ENCODE data around the gene KRT20.
"Not testable (repeated sequence)": the region's sequence is repeated elsewhere in the genome, so short reads cannot be mapped to it uniquely, and the experiment has no call there.

Gene KRT20

DNA sequence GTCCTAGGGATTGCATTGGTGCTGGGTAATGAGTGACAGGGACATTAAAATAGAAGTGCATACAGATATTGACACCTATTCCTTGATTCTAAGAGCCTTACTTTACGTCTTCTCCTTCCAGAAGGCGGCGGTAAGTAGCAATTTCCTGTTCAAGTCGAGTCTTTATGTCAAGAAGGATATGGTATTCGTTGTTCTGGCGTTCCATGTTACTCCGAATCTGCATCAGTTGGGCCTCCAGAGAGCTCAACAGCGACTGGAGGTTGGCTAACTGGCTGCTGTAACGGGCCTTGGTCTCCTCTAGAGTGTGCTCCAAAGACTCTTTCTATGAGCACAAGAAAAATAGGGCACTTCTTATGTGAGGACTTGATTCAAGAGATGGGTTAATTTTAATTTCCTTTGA, 7.0 kb downstream of the KRT20 start:
- Mint-ChIP-seq H3K4me1 (ENCODE audit: low read depth) (no peaks in the 10 kb centered on the region), H3K36me3 (ENCODE audit: low read depth) (no peaks in the 10 kb centered on the region), H3K27ac (no peak overlapping the region), H3K27me3 (peaks cover under 1% of the 10 kb centered on the region), H3K4me3 (no peak overlapping the region), H3K9me3 (no peaks in the 10 kb centered on the region)
- no peak for DNase-seq

DNA sequence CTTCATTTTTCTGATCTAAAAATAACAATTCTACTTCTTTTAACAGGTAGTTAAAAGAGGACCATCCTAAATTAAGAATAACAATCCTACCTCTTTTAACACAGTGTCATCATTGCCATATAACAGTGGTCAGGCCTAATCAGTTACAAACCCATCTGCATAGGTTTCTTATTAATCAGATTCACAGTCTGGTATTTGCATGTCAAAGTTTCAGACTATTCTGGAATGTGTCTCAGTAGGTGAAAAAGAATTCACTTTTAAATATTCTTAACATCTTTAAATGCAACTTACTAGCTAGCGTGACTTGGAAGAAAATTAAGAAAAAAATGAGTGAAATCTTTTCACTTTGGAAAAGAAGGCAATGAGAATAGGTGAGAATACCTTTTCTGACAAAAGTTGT, 11.2 kb downstream of the KRT20 start:
- no peak overlapping the region for H3K4me3 Mint-ChIP-seq
- no peaks in the 10 kb centered on the region for H3K9me3 Mint-ChIP-seq
- H3K4me1 Mint-ChIP-seq (ENCODE audit: low read depth) = no peaks in the 10 kb centered on the region
- H3K27ac Mint-ChIP-seq = no peak overlapping the region
- peaks cover 19% of the 10 kb centered on the region for H3K27me3 Mint-ChIP-seq
- no peaks in the 10 kb centered on the region for H3K36me3 Mint-ChIP-seq (ENCODE audit: low read depth)
- no peak for DNase-seq

DNA sequence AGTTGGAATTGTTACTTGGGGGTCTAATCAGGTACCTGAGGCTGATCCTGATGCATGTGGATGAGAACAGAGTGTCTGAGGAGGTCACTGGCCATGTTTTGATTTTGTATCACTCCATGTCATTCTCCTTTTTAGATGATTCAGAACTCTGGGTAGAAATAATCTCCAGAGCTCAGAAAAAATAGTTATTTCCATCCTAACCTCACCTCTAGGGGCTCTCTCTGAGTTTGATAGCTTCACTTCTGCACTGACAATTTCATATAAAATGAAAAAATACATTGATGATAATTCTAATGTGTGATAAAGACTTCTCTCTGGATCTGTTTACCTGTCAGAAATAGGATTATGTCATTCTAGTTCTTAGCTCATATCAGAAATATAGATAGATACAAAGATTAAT, 11.8 kb downstream of the KRT20 start:
- H3K36me3 Mint-ChIP-seq (ENCODE audit: low read depth) = no peaks in the 10 kb centered on the region
- H3K27ac Mint-ChIP-seq = no peak overlapping the region
- no peaks in the 10 kb centered on the region for H3K4me1 Mint-ChIP-seq (ENCODE audit: low read depth)
- DNase-seq = no peak
- H3K27me3 Mint-ChIP-seq = peaks cover 19% of the 10 kb centered on the region
- no peak overlapping the region for H3K4me3 Mint-ChIP-seq
- no peaks in the 10 kb centered on the region for H3K9me3 Mint-ChIP-seq

DNA sequence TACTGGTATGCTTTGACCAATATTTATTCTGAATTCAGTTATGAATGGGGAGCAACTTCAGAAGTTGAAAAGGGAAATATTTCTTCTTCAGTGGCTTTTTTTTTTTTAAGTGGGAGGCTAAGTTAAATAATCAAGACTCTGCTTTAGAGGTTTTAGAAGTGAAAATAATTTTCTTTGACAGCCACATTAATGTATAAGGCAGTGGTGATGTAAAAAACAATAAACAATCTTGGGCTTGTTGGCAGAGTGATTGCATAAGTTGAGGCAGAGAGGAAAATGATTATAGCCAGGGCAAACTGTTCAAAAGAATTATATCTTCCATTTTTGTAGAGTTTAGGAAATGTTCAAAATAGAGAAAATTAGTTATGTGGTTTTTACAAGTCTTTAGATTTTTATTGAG, 12.6 kb downstream of the KRT20 start:
- Mint-ChIP-seq H3K9me3 (no peaks in the 10 kb centered on the region), H3K27me3 (peaks cover 21% of the 10 kb centered on the region), H3K36me3 (ENCODE audit: low read depth) (no peaks in the 10 kb centered on the region), H3K4me1 (ENCODE audit: low read depth) (no peaks in the 10 kb centered on the region), H3K4me3 (no peak overlapping the region), H3K27ac (no peak overlapping the region)
- DNase-seq = no peak

DNA sequence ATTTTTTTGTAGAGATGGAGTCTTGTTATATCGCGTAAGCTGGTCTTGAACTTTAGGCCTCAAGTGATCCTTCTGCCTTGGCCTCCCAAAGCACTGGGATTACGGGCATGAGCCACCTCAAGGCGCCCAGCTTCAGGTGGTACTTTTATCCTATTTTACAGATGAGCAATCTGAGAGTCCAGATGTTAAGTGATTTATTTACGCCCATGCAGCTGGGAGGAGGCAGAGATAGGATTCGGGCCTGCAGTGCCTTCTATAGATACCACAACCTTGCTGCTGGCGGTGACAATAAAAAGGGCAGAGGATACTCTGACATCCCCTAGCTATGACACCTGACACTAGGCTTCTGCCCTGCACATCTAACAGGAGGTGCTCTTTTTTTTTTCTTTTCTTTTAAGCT, 13.7 kb downstream of the KRT20 start:
- no peak overlapping the region for H3K27ac Mint-ChIP-seq
- H3K36me3 Mint-ChIP-seq (ENCODE audit: low read depth) = no peaks in the 10 kb centered on the region
- no peaks in the 10 kb centered on the region for H3K9me3 Mint-ChIP-seq
- no peak for DNase-seq
- H3K4me1 Mint-ChIP-seq (ENCODE audit: low read depth) = no peaks in the 10 kb centered on the region
- H3K27me3 Mint-ChIP-seq = peaks cover 28% of the 10 kb centered on the region
- H3K4me3 Mint-ChIP-seq = no peak overlapping the region

DNA sequence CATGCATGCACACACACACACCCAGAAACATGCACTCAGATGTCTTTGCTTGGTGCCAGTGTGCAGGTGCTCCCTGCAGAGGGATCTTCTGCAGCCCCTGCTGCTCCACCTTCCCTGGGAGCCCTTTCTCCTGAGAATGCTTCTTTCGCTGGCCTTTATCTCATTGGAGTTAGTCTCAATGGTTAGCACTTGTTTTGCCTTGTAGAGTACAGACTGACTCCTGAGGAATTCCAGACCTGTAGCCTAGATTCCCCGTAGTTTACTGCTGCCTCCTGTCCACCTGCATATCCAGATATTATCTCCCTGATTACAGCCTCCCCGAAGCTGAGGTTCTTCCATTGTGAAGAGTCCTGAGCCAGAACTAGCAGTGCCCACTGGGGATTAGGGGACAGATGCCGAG, 14.9 kb downstream of the KRT20 start:
- Mint-ChIP-seq H3K27ac (no peak overlapping the region), H3K4me1 (ENCODE audit: low read depth) (no peaks in the 10 kb centered on the region), H3K36me3 (ENCODE audit: low read depth) (no peaks in the 10 kb centered on the region), H3K27me3 (peaks cover 28% of the 10 kb centered on the region), H3K4me3 (no peak overlapping the region), H3K9me3 (no peaks in the 10 kb centered on the region)
- DNase-seq = no peak

DNA sequence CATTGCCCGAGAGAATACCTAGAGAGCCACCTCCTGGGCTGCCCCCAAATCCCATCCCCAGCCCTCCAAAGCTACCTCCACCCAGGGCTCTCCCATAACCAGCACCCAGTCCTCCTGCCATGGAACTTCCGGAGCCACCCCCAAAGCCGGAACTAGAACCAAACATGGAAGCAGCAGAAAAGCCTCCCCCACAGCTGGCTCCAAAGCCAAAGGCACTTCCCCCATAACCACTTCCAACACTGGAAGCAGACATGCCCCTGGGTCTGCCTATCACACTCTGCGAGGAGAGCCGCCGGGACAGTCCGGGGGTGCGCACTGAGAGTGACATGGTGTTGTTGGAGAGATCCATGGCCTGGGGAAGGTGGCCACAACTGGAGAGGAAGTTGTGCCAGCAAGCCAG, 18.2 kb downstream of the KRT20 start, which contains the start of gene KRT12:
Gene KRT12, minus strand, starts transcription at position 386 of the 400 bp plus-strand sequence. Its CDS starts 37 bp downstream, at position 349.
- Mint-ChIP-seq H3K36me3 (ENCODE audit: low read depth) (no peaks in the 10 kb centered on the region), H3K4me1 (ENCODE audit: low read depth) (no peaks in the 10 kb centered on the region), H3K4me3 (no peak within 1 kb of the TSS), H3K27ac (no peak within 1 kb of the TSS), H3K27me3 (peaks cover 44% of the 10 kb centered on the region), H3K9me3 (no peaks in the 10 kb centered on the region)
- DNase-seq = no peak

DNA sequence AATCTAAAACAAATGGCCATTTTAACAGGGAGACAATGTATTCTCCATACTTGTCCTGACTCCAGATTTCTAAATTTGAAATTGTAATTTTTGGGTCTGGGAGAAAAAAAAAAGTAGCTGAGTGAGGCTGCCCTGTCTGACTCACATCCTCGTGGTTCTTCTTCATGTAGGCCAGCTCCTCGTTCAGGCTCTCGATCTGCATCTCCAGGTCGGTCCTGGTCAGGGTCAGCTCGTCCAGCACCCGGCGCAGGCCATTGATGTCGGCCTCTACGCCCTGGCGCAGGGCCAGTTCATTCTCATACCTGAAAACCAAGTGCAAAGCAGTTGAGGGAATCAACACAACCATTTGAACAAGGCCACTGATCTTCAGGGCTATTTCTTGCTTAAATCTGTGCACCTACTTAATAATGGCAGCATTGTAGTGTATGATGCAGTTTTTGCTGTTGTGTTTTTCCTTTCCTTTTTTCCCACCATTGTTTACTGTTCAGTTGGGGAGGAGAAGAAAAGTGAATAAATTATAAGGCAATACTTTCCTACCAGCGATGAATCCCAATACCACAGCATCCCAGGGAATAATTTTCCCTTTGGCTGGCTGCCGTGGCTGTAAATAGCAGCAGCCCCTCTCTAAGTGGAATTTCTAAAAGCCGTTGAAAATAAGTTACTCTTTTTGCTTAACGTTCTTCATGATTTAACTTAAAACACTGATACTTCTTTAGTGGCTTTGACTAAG, 20.2 kb downstream of the KRT20 start:
- Mint-ChIP-seq H3K9me3 (no peaks in the 10 kb centered on the region), H3K4me1 (ENCODE audit: low read depth) (no peaks in the 10 kb centered on the region), H3K27me3 (peaks cover 31% of the 10 kb centered on the region), H3K4me3 (no peak overlapping the region), H3K27ac (no peak overlapping the region), H3K36me3 (ENCODE audit: low read depth) (no peaks in the 10 kb centered on the region)
- no peak for DNase-seq

DNA sequence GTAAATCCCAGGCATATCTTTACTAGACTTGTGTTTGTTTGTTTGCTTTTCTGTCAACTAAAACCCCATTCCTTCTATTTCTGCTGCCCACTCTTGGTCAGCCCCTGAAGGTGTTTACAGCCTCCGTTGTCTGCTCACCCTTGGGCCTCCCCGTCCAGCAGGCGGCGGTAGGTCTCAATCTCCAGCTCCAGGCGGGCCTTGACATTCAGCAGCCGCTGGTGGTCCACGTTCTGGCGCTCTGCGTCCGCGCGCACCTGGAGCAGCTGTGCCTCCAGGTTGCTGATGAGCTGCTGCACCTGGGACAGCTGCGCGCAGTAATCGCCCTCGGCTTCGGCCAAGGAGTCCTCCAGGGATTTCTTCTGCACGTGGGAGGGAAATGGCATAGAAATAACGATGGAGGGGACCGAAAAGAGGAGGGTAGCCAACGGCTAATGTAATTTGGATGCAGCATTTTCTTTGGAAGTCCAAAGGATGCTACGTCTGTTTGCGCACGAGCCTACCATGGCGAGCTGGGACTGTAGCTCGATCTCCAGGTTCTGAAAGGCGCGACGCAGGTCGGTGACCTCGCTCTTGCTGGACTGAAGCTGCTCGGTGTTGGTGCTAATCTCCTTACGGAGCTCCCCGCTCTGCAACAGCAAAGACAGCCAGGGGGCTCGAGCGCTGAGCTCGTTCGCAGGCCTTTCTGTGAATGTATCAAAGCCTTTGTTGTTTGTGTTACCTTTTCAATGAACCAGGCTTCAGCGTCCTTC, 21.9 kb downstream of the KRT20 start:
- no peaks in the 10 kb centered on the region for H3K9me3 Mint-ChIP-seq
- no peaks in the 10 kb centered on the region for H3K4me1 Mint-ChIP-seq (ENCODE audit: low read depth)
- H3K36me3 Mint-ChIP-seq (ENCODE audit: low read depth) = no peaks in the 10 kb centered on the region
- no peak overlapping the region for H3K27ac Mint-ChIP-seq
- DNase-seq = no peak
- no peak overlapping the region for H3K4me3 Mint-ChIP-seq
- peaks cover 26% of the 10 kb centered on the region for H3K27me3 Mint-ChIP-seq

DNA sequence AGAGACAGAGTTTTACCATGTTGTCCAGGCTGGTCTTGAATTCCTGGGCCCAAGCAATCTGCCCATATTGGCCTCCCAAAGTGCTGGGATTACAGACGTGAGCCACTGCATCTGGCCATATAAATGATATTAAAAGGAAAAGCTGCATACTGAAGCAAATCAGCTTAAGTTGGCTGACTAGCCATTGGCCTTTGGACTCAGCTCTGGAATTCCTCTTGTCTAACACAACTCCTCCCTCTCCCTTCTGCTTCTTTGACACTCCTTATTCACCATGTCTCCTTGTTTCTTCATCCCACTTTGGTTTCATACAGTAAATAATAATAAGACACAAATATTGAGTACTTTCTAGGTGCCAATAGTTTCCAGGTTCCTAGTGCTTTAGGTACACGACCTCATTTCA, 25.5 kb downstream of the KRT20 start:
- H3K27me3 Mint-ChIP-seq = peaks cover 20% of the 10 kb centered on the region
- H3K9me3 Mint-ChIP-seq = no peaks in the 10 kb centered on the region
- H3K4me1 Mint-ChIP-seq (ENCODE audit: low read depth) = peaks cover 1% of the 10 kb centered on the region
- H3K36me3 Mint-ChIP-seq (ENCODE audit: low read depth) = no peaks in the 10 kb centered on the region
- no peak overlapping the region for H3K27ac Mint-ChIP-seq
- DNase-seq = no peak
- no peak overlapping the region for H3K4me3 Mint-ChIP-seq

DNA sequence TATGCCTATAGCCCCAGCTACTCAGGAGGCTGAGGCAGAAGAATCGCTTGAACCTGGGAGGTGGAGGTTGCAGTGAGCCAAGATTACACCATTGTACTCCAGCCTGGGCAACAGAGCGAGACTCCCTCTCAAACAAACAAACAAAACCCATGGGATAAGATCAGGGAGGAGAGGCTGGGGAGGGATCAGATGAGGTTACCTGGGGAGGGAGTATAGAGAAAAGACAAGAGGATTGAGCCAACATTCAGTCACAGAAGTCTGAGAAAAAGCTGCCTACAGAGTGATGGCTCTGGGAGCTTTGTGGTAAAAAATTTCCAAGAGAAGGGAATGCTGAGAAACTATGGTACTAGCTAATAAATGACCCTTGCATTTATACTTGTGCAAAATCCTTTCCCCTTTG, 26.4 kb downstream of the KRT20 start:
- not testable (repeated sequence) for H3K4me1 Mint-ChIP-seq (ENCODE audit: low read depth); H3K9me3 Mint-ChIP-seq; H3K4me3 Mint-ChIP-seq; DNase-seq; H3K36me3 Mint-ChIP-seq (ENCODE audit: low read depth); H3K27ac Mint-ChIP-seq
- peaks cover 17% of the 10 kb centered on the region for H3K27me3 Mint-ChIP-seq

DNA sequence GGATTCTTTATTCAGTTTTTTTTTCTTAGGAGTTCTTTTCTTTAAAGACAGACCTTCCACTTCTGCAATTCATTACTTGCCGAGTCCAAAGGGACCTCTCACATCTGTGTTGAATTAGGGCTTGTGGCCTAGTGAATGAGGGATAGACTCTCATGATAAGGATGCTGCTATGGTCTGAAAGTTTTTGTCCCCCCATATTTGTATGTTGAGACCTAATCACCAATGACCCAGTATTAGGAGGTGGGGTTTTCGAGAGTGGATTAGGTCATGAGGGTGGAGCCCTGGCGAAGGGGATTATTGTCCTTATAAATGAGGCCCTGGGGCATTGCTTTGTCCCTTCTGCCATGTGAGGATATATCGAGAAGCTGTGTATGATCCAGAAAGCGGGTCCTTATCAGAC, 27.5 kb downstream of the KRT20 start:
- Mint-ChIP-seq H3K27ac (no peak overlapping the region), H3K4me1 (ENCODE audit: low read depth) (peaks cover 5% of the 10 kb centered on the region), H3K27me3 (peaks cover 8% of the 10 kb centered on the region), H3K4me3 (no peak overlapping the region), H3K36me3 (ENCODE audit: low read depth) (no peaks in the 10 kb centered on the region), H3K9me3 (no peaks in the 10 kb centered on the region)
- no peak for DNase-seq

DNA sequence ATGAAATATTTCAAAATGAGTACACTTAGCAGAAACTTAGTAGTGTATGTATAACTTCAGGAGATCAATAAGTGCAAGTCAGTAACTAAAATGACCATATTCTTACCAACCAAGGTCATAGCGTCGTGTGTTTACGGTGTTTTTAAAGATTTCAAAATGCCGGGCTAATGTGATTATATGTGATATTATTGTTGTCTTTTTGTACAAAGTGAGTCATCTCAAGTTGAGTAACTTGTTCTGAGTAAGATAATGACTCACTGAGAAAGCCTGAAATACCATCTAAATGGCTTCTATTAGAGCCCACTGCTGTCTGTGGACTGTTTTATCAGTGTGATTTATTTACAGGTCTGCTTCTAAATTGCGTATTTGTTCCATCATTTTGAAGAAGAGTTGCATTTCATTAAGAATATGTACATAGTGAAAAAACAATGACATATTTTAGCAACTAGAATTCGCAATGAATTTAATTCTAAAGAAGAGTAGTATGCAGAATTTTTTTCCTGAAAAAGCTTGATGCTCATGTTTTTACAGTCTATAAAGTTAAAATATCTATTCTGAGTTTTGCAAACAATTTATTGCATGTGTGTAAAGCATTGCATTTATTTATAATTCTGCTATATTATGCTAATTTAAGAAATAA, 30.7 kb downstream of the KRT20 start:
- Mint-ChIP-seq H3K4me3 (no peak overlapping the region), H3K27ac (no peak overlapping the region), H3K9me3 (no peaks in the 10 kb centered on the region), H3K4me1 (ENCODE audit: low read depth) (peaks cover 5% of the 10 kb centered on the region), H3K27me3 (peaks cover 17% of the 10 kb centered on the region), H3K36me3 (ENCODE audit: low read depth) (no peaks in the 10 kb centered on the region)
- DNase-seq = no peak

DNA sequence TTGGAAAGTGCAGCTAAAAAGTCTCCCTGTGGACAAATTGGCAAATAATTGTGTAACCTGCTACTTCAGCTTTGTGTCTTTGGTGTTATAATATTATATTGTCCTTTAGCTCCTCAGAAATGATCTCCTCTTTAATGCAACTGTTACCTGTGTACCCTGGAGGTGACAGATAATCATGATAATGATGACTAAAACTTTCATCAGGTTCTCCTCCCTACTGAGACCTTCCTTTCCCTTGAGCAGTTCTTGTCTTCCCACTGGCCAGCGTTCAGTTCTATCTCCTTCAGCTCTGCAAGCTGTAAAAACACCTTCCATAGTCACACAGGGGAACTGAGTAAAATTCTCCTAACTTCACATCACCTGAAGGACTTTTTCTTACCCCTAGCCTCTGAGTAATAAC, 32.7 kb downstream of the KRT20 start:
- peaks cover 28% of the 10 kb centered on the region for H3K27me3 Mint-ChIP-seq

More for the DNA sequence above, 32.7 kb downstream of the KRT20 start:
- H3K9me3 Mint-ChIP-seq = no peaks in the 10 kb centered on the region
- no peaks in the 10 kb centered on the region for H3K36me3 Mint-ChIP-seq (ENCODE audit: low read depth)
- H3K27ac Mint-ChIP-seq = no peak overlapping the region
- peaks cover 5% of the 10 kb centered on the region for H3K4me1 Mint-ChIP-seq (ENCODE audit: low read depth)
- no peak for DNase-seq
- no peak overlapping the region for H3K4me3 Mint-ChIP-seq

All from activated T-cell treated with anti-CD3 and anti-CD28 coated beads, Interleukin-2, amount 50 U/mL, for 24 hours (primary cell).